Cardiac fibroblast (primary cell): ENCODE measurements around the gene REPS1.

ENCODE experiments used
- DNase-seq, 2 donors: peaks; one replicate each; pipeline versions ENCODE4 v3.0.0 to v3.0.0-alpha.2; 2010; ENCODE audit warnings: low read depth in 2 of 2
- H3K4me3 ChIP-seq, 2 donors: replicated peaks in 1 of 2; 1 replicate in 1 of 2; 2 replicates in 1 of 2; pipeline ENCODE4 v1.5.1; 2011; ENCODE audit warnings: low read depth in 2 of 2, low read length in 2 of 2, mild to moderate bottlenecking in 2 of 2, moderate library complexity in 1 of 2
- CTCF ChIP-seq: IDR thresholded peaks from one replicate; pipeline ENCODE4 v1.5.1; 2011; ENCODE audit warnings: low read depth, mild to moderate bottlenecking, low read length, inconsistent platforms

Gene REPS1

GRCh38 chr6:138896104-138896756 lies 91.8 kb downstream of the REPS1 start:
- DNase-seq, result no peak
- no peak for TF ChIP-seq CTCF
- H3K4me3 ChIP-seq, result no peak overlapping the region

GRCh38 chr6:138891255-138891986 lies 96.6 kb downstream of the REPS1 start:
- no peak overlapping the region for H3K4me3 ChIP-seq
- DNase-seq, result peak in 1 of 2 donors; percentile 50
- TF ChIP-seq CTCF, result no peak

- TF ChIP-seq CTCF, result no peak
- no peak for DNase-seq
- no peak overlapping the region for H3K4me3 ChIP-seq
Observed at GRCh38 chr6:138885156-138885819, 102.8 kb downstream of the REPS1 start.

GRCh38 chr6:138882369-138883017 lies 105.6 kb downstream of the REPS1 start:
- TF ChIP-seq CTCF, result no peak
- DNase-seq, result no peak
- H3K4me3 ChIP-seq, result no peak overlapping the region

GRCh38 chr6:138873191-138873590 lies 114.9 kb downstream of the REPS1 start:
- no peak for TF ChIP-seq CTCF
- DNase-seq, result no peak
- no peak overlapping the region for H3K4me3 ChIP-seq

- H3K4me3 ChIP-seq, result no peak overlapping the region
- peak in 1 of 2 donors; percentile 64 for DNase-seq
- TF ChIP-seq CTCF, result no peak
Observed at GRCh38 chr6:138869398-138869797, 118.7 kb downstream of the REPS1 start.
